Activated CD8-positive, alpha-beta memory T cell treated with anti-CD3 and anti-CD28 coated beads, Interleukin-2, amount 10 ng/mL, durations not matched to agents 7 days and 5 days (primary cell): ENCODE measurements around the gene MAP3K2. TPM values are rescaled to one million over a fixed set of nuclear protein-coding genes. Genes with fewer than 3 reads are reported as not detected.

Experiments
- ATAC-seq: fragments of 150-1000 bp; cut with Tn5 transposase; one replicate; pipeline ENCODE4 v1.10.0; 2021; ENCODE audit warnings: moderate library complexity
- CTCF ChIA-PET: fragments of 350-600 bp; sonication (Branson Sonifier 250); formaldehyde crosslinking; loops from one replicate; lab custom pipeline; 2021; ENCODE audit warnings: antibody characterized with exemption; lab: Charles Lee
- DNase-seq: peaks from one replicate; pipeline ENCODE4 v3.0.0-alpha.2; 2020
- H3K27ac Mint-ChIP-seq: one replicate; pipeline ENCODE4 v1.8.0; 2021; ENCODE audit warnings: mild to moderate bottlenecking, mixed read lengths
- H3K27me3 Mint-ChIP-seq: one replicate; pipeline ENCODE4 v1.8.0; 2021; ENCODE audit warnings: mixed read lengths
- H3K36me3 Mint-ChIP-seq: one replicate; pipeline ENCODE4 v1.8.0; 2021; ENCODE audit warnings: mild to moderate bottlenecking, mixed read lengths
- H3K4me1 Mint-ChIP-seq: one replicate; pipeline ENCODE4 v1.8.0; 2021; ENCODE audit warnings: mixed read lengths
- H3K4me3 Mint-ChIP-seq: one replicate; pipeline ENCODE4 v1.8.0; 2021; ENCODE audit warnings: mild to moderate bottlenecking, moderate library complexity, mixed read lengths
- H3K9me3 Mint-ChIP-seq: one replicate; pipeline ENCODE4 v1.8.0; 2022; ENCODE audit warnings: low read depth, mixed read lengths
- microRNA-seq: library from miRNA; unstranded; fragments of <30 nt; microRNA quantifications from one replicate; pipeline ENCODE4 v1.2.0, GENCODE V29; 2022
- total RNA-seq, 2 experiments: library from RNA; stranded (reverse); gene quantifications; one replicate each; pipeline ENCODE4 v1.2.3, GENCODE V29; 2021

MAP3K2 gene
- total RNA-seq, 2 experiments from 2014 or later = 53.5 to 56.9 TPM

DNA sequence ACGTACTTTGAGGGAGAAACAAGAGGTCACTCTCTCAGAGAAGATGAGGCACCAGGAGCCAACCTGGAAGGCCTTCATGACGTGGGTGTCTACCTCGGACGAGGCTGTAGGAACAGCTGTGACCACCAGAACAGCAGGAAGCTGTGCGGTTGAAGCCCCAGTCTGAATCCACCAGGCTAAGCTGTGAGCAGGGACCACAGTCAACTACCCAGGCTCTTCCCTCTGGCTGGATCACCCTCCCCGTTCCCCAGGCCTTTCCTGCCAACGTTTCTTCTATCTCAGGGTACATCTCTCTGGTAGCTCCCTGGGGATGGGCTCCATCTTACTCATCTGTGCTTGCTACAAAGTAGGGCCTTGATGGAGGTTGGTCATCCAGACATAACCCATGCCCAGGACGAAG, 130.9 kb downstream of the MAP3K2 start:
- DNase-seq (no peak), ATAC-seq (no peak)
- H3K36me3 Mint-ChIP-seq = peaks cover 26% of the 10 kb centered on the region
- no peak overlapping the region for H3K4me3 Mint-ChIP-seq
- no peaks in the 10 kb centered on the region for H3K27me3 Mint-ChIP-seq
- H3K9me3 Mint-ChIP-seq = no peaks in the 10 kb centered on the region
- H3K4me1 Mint-ChIP-seq = no peaks in the 10 kb centered on the region
- CTCF ChIA-PET = no interaction called here
- H3K27ac Mint-ChIP-seq = no peak overlapping the region

DNA sequence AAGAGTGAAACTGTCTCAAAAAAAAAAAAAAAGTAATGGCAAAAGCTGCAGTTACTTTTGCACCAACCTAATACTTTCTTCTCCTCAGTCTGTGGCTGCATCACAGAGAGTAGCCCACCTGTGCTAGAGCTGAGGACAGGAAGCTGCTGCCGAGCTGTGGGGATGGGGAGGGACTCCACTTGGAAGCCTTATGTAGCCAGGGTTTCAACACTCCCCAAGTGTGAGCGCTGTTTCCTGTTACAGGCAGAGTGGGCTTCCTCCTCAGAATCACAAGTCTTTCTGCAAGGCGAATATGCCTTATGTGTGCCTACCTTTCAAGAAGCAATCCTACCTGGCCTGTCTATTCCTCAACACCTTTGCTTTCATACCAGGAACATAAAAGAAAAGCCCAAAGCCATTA, 131.4 kb downstream of the MAP3K2 start:
- ATAC-seq (no peak), DNase-seq (no peak)
- Mint-ChIP-seq H3K36me3 (peaks cover 26% of the 10 kb centered on the region), H3K4me1 (no peaks in the 10 kb centered on the region), H3K4me3 (no peak overlapping the region), H3K9me3 (no peaks in the 10 kb centered on the region), H3K27ac (no peak overlapping the region), H3K27me3 (no peaks in the 10 kb centered on the region)
- CTCF ChIA-PET = no interaction called here

GRCh38 chr2:127255721-127256120, 132.1 kb downstream of the MAP3K2 start:
- CTCF ChIA-PET = no interaction called here
- H3K4me3 Mint-ChIP-seq = no peak overlapping the region
- H3K27ac Mint-ChIP-seq = no peak overlapping the region
- peaks cover 26% of the 10 kb centered on the region for H3K36me3 Mint-ChIP-seq
- H3K27me3 Mint-ChIP-seq = no peaks in the 10 kb centered on the region
- no peak for ATAC-seq
- DNase-seq = no peak
- no peaks in the 10 kb centered on the region for H3K4me1 Mint-ChIP-seq
- H3K9me3 Mint-ChIP-seq = no peaks in the 10 kb centered on the region

- CTCF ChIA-PET = no interaction called here
- ATAC-seq = no peak
- H3K27me3 Mint-ChIP-seq = no peaks in the 10 kb centered on the region
- no peak overlapping the region for H3K4me3 Mint-ChIP-seq
- no peaks in the 10 kb centered on the region for H3K4me1 Mint-ChIP-seq
- H3K27ac Mint-ChIP-seq = no peak overlapping the region
- H3K36me3 Mint-ChIP-seq = peaks cover 25% of the 10 kb centered on the region
- no peak for DNase-seq
- no peaks in the 10 kb centered on the region for H3K9me3 Mint-ChIP-seq
Measured at GRCh38 chr2:127255146-127255545, 132.6 kb downstream of the MAP3K2 start.

DNA sequence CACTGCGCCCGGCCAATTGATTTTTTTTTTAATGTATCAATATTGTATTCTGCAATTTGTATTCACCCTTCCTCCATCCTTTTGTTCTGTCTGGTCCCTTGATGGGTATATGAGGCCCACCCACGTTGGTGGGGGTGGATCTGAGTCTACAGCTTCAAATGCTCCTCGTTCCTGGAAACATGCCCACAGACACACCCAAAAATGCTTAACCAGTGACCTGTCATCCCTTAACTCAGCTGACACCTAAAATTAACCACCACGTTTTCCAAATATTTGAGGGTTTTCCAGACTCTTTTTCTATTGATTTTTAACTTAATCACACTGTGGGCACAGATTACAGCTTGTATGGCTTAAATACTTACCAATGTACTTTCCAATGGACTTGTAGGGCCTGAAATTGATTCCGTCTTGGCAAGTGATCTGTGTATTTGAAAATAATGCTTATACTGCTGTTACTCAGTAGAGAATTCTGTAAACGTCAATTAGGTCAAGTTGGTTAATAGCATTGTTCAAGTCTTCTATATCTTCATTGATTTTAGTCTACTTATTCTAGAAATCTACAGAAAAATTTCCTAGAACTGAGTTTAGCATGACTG, 133.3 kb downstream of the MAP3K2 start:
- Mint-ChIP-seq H3K9me3 (no peaks in the 10 kb centered on the region), H3K4me1 (no peaks in the 10 kb centered on the region), H3K36me3 (peaks cover 20% of the 10 kb centered on the region), H3K27me3 (no peaks in the 10 kb centered on the region), H3K27ac (no peak overlapping the region), H3K4me3 (no peak overlapping the region)
- CTCF ChIA-PET = no interaction called here
- ATAC-seq (no peak), DNase-seq (no peak)

Small RNA genes within 50 kb of the gene (microRNA-seq; reads per million reads assigned to microRNA genes)
- gene MIR4783 = 2.1 reads per million

Other genes starting within 250 kb of the MAP3K2 start
- not detected for gene CYP27C1, start 167.7 kb downstream of the MAP3K2 start, total RNA-seq
- 10 to 100 TPM; 60.1 to 66.1 TPM for gene ERCC3, start 93.8 kb downstream of the MAP3K2 start, total RNA-seq
- under 1 TPM in 1 of 2 experiments, not detected in 1; 0.30 TPM for gene PROC, start 30.5 kb upstream of the MAP3K2 start, total RNA-seq
- 10 to 100 TPM; 53.2 to 55.1 TPM for gene IWS1, start 138.5 kb upstream of the MAP3K2 start, total RNA-seq
- gene MYO7B, start 147.7 kb upstream of the MAP3K2 start, total RNA-seq = under 1 TPM in 1 of 2 experiments, not detected in 1; 0.26 TPM